Measurements from ENCODE around the gene EIF4E1B.

- no peak for TF ChIP-seq POLR2A (IDR thresholded peaks at IDR 0.05; ENCODE audit: low read depth)
- TF ChIP-seq CTCF (IDR thresholded peaks at IDR 0.05) = peak in 1 of 3 experiments; percentile 15
These were observed 33.6 kb upstream of the EIF4E1B start for GRCh38 chr5:176596689-176597416.
